PC-9 (cell line): Measurements from ENCODE around the gene CD37. TPM values are rescaled to one million over a fixed set of nuclear protein-coding genes. Genes with fewer than 3 reads are reported as not detected.

Experiments used
- BruUV-seq: library from RNA; stranded (reverse); fragments of 400-500 nt; replicated peaks from 2 replicates; lab custom pipeline; 2021; lab: Mats Ljungman, UMichigan
- CTCF ChIA-PET: fragments of 300-600 bp; sonication (Branson Sonifier 250); formaldehyde crosslinking; loops from one replicate; lab custom pipeline; 2022; ENCODE audit warnings: antibody characterized with exemption; lab: Charles Lee
- POLR2A ChIA-PET: fragments of 300-600 bp; sonication (Branson Sonifier 250); formaldehyde crosslinking; loops from one replicate; lab custom pipeline; 2022; ENCODE audit warnings: antibody characterized with exemption; ENCODE audit not compliant: unreplicated experiment; lab: Charles Lee
- DNase-seq, 2 experiments: peaks; one replicate each; pipeline versions ENCODE4 v3.0.0 to v3.0.0-alpha.2; 2015 to 2022; ENCODE audit warnings: mixed read lengths in 1 of 2
- H2AFZ ChIP-seq: fragments of 200-600 bp; sonication (generic); 2 replicates; pipeline ENCODE4 v1.8.1; 2017; ENCODE audit warnings: antibody characterized with exemption
- H3F3A ChIP-seq: fragments of 200-600 bp; sonication (generic); 2 replicates; pipeline ENCODE4 v1.8.1; 2017; ENCODE audit warnings: antibody characterized with exemption, mild to moderate bottlenecking, low read depth; ENCODE audit not compliant: insufficient read depth
- H3K27ac ChIP-seq: fragments of 200-600 bp; sonication (generic); 2 replicates; pipeline ENCODE4 v1.6.1; 2016; ENCODE audit warnings: mixed run types
- H3K27me3 ChIP-seq: fragments of 200-600 bp; sonication (generic); 2 replicates; pipeline ENCODE4 v1.6.1; 2016; ENCODE audit warnings: low read depth, mixed run types; ENCODE audit not compliant: insufficient read depth
- H3K36me3 ChIP-seq: fragments of 200-600 bp; sonication (generic); 2 replicates; pipeline ENCODE4 v1.6.1; 2016; ENCODE audit warnings: low read depth, mixed run types
- H3K4me1 ChIP-seq: fragments of 200-600 bp; sonication (generic); replicated peaks from 2 replicates; pipeline ENCODE4 v1.6.1; 2016; ENCODE audit warnings: mixed run types; ENCODE audit not compliant: insufficient read depth
- H3K4me2 ChIP-seq: fragments of 200-600 bp; sonication (generic); 2 replicates; pipeline ENCODE4 v1.6.1; 2017; ENCODE audit warnings: mixed run types
- H3K4me3 ChIP-seq: fragments of 200-600 bp; sonication (generic); 2 replicates; pipeline ENCODE4 v1.6.1; 2016; ENCODE audit warnings: mixed run types
- H3K79me2 ChIP-seq: fragments of 200-600 bp; sonication (generic); 2 replicates; pipeline ENCODE4 v1.6.1; 2017; ENCODE audit warnings: low read depth, mixed run types
- H3K9me2 ChIP-seq: fragments of 200-600 bp; sonication (generic); 2 replicates; pipeline ENCODE4 v1.8.1; 2017; ENCODE audit warnings: mild to moderate bottlenecking; ENCODE audit not compliant: insufficient read depth
- H3K9me3 ChIP-seq: fragments of 200-600 bp; sonication (generic); 2 replicates; pipeline ENCODE4 v1.8.1; 2016; ENCODE audit warnings: low read depth; ENCODE audit not compliant: insufficient read depth
- H4K20me1 ChIP-seq: fragments of 200-600 bp; sonication (generic); 2 replicates; pipeline ENCODE4 v1.8.1; 2017; ENCODE audit not compliant: insufficient read depth
- EZH2 ChIP-seq: fragments of 200-600 bp; sonication (generic); IDR thresholded peaks from 2 replicates; pipeline ENCODE4 v1.8.0; 2017; ENCODE audit warnings: antibody characterized with exemption, low read depth
- intact Hi-C: fragments of 100-400 bp; cut with micrococcal nuclease; formaldehyde crosslinking; loops from one replicate; pipeline ENCODE4 v1.10.0; 2022; ENCODE audit not compliant: unreplicated experiment
- total RNA-seq: library from RNA; stranded (reverse); gene quantifications from 2 replicates; pipeline ENCODE4 v1.2.3, GENCODE V29; 2021
- TF ChIP-seq, protein P1 (sequence below): fragments of 200-600 bp; sonication (generic); conservative IDR thresholded peaks from 2 replicates; pipeline ENCODE4 v1.6.1; 2017; ENCODE audit warnings: mixed run types, antibody characterized with exemption, mild to moderate bottlenecking, moderate library complexity

The CD37 gene
- total RNA-seq, 1 experiment from 2014 or later = not detected

DNA sequence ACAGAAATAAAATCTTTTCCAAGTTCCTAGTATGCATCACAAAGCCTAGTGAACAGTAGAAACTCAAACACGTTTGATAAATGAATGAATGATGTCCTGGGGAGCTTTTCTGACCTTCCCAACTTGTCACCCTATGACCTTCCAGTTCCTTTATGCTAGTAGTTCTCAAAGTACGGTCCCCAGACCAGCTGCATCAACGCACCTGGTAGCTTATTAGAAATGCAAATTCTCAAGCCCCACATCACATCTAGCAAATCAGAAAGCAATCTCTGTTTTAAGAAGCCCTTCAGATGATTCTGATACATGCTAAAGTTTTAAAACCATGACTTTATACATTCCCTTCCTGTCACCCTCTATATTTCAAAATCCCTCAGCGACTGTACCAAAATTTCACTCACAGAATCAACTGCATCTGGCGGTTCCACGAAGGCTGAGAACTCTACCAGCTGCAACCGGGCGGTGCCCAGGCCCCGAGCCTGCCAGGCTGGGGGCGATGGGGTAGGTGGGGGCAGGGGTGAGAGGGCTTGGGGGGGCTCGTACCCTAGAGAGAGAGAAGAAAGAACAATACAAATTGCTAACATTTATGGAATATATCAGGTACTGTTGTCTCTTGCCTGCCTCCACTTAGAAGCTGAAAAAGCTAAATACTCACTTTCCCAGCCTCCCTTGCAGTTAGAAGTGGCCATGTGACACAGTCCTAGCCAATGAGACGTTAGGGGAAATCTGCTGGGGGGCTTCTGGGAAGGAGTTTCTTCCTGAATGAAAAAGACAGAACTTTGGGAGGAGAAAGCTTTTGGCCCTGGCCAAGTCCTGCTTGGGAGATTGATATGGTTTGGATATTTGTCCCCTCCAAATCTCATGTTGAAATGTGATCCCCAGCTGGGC is 13.3 kb downstream of the CD37 start:
- H3K27me3 ChIP-seq = no peaks in the 10 kb centered on the region
- ChIA-PET CTCF (interaction anchor here (0.6 kb wide), 1 partner anchor 9 kb away, joined by 3 read pairs; no protein-coding TSS in a partner anchor), POLR2A (interaction anchor here (0.6 kb wide), 1 partner anchor 291 kb away, joined by 4 read pairs; the partner anchor contains the start of gene RRAS)
- no peaks in the 10 kb centered on the region for H3F3A ChIP-seq
- intact Hi-C loops = no loop called here
- H2AFZ ChIP-seq = no peak overlapping the region
- DNase-seq = no peak
- 0 out of 2 replicates have a peak, but pooled peaks cover 4% of the 10 kb centered on the region for H3K36me3 ChIP-seq
- no peaks in the 10 kb centered on the region for H4K20me1 ChIP-seq
- TF ChIP-seq EZH2 = no peak
- TF ChIP-seq, protein P1, sequence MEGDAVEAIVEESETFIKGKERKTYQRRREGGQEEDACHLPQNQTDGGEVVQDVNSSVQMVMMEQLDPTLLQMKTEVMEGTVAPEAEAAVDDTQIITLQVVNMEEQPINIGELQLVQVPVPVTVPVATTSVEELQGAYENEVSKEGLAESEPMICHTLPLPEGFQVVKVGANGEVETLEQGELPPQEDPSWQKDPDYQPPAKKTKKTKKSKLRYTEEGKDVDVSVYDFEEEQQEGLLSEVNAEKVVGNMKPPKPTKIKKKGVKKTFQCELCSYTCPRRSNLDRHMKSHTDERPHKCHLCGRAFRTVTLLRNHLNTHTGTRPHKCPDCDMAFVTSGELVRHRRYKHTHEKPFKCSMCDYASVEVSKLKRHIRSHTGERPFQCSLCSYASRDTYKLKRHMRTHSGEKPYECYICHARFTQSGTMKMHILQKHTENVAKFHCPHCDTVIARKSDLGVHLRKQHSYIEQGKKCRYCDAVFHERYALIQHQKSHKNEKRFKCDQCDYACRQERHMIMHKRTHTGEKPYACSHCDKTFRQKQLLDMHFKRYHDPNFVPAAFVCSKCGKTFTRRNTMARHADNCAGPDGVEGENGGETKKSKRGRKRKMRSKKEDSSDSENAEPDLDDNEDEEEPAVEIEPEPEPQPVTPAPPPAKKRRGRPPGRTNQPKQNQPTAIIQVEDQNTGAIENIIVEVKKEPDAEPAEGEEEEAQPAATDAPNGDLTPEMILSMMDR = no peak
- H3K4me2 ChIP-seq = no peak overlapping the region
- H3K27ac ChIP-seq = no peak overlapping the region
- H3K9me3 ChIP-seq = no peaks in the 10 kb centered on the region
- no TSS peak for BruUV-seq
- no peaks in the 10 kb centered on the region for H3K9me2 ChIP-seq
- no peak overlapping the region for H3K4me3 ChIP-seq
- no peaks in the 10 kb centered on the region for H3K4me1 ChIP-seq
- H3K79me2 ChIP-seq = no peaks in the 10 kb centered on the region

DNA sequence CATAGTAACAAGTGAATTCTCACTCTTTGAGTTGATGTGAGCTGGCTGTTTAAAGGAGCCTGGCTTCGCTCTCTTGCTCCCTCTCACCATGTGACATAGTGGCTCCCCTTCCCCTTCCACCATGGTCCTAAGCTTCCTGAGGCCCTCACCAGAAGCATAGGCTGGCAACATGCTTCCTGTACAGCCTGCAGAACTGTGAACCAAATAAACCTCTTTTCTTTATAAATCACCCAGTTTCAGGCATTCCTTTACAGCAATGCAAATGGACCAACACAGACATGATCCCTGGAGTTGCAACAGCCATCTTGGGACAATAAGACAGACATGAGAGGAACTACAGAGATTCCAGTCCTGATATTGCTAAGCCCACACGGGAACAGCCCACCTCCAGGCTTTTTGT is 14.4 kb downstream of the CD37 start:
- Histone ChIP-seq H3K79me2 (no peaks in the 10 kb centered on the region), H3K9me2 (no peaks in the 10 kb centered on the region), H3K9me3 (no peaks in the 10 kb centered on the region), H3K4me2 (no peak overlapping the region), H3K27ac (no peak overlapping the region), H3F3A (no peaks in the 10 kb centered on the region), H3K4me3 (no peak overlapping the region), H4K20me1 (no peaks in the 10 kb centered on the region), H3K4me1 (no peaks in the 10 kb centered on the region), H3K27me3 (no peaks in the 10 kb centered on the region), H2AFZ (no peak overlapping the region), H3K36me3 (0 out of 2 replicates have a peak, but pooled peaks cover 4% of the 10 kb centered on the region)
- no peak for DNase-seq
- intact Hi-C loops = no loop called here
- TF ChIP-seq EZH2 = no peak
- TF ChIP-seq, protein P1 = no peak
- BruUV-seq = no TSS peak
- ChIA-PET POLR2A (no interaction called here), CTCF (no interaction called here)

DNA sequence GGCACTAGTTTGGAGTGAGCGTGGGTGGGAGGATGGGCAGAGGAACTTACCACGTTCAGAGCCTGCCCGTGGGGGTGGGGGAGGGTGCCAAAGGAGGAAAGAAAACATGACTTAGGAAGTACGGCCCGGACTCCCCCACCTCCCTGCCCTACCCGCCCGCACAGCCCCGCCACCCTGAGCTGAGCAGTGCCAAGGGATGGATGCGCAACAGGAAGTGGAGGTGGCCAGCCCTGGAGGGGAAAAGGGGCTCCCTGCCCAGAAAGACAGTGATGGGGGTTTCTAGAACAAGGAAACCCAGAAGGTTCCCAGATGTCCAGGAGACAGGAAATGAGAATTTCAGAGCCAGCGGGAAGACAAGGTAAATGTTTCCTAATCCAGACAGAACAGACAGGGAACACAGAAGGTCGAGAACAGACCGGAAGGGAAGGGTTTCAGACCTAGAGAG is 20.7 kb downstream of the CD37 start:
- intact Hi-C loops = no loop called here
- CTCF ChIA-PET = no interaction called here
- Histone ChIP-seq H3K4me3 (no peak overlapping the region), H3K9me3 (no peaks in the 10 kb centered on the region), H3K4me1 (no peaks in the 10 kb centered on the region), H3K9me2 (no peaks in the 10 kb centered on the region), H3K27me3 (no peaks in the 10 kb centered on the region), H2AFZ (no peak overlapping the region), H3K79me2 (no peaks in the 10 kb centered on the region), H3K27ac (no peak overlapping the region), H3F3A (no peaks in the 10 kb centered on the region; the same call in 1 of the 2 replicates), H3K36me3 (no peaks in the 10 kb centered on the region), H4K20me1 (no peaks in the 10 kb centered on the region; the same call in 1 of the 2 replicates), H3K4me2 (no peak overlapping the region)
- no peak for TF ChIP-seq EZH2
- TF ChIP-seq, protein P1 = no peak
- POLR2A ChIA-PET = no interaction called here
- no TSS peak for BruUV-seq
- DNase-seq = no peak
